Body of pancreas (tissue), 4 donors: ENCODE results near the gene PDIA5. TPM values are rescaled to one million over a fixed set of nuclear protein-coding genes. Genes with fewer than 3 reads are reported as not detected.
"Not testable (repeated sequence)": the region's sequence is repeated elsewhere in the genome, so short reads cannot be mapped to it uniquely, and the experiment has no call there.

Source experiments
- ATAC-seq: fragments of 150-250 bp; one replicate; pipeline ENCODE4 v1.9.1; 2016
- DNase-seq, 4 donors: peaks; one replicate each; pipeline ENCODE4 v3.0.0-alpha.2; 2019
- H3K27ac ChIP-seq, 4 donors: fragments of 200-600 bp; sonication (generic); 1 replicate in 3 of 4; 2 replicates in 1 of 4; pipeline versions ENCODE4 v1.5.1 to v1.6.1; 2016 to 2019; ENCODE audit warnings: mild to moderate bottlenecking in 1 of 4, mixed read lengths in 1 of 4, moderate library complexity in 1 of 4
- H3K27me3 ChIP-seq, 2 donors: fragments of 200-600 bp; sonication (generic); one replicate each; pipeline ENCODE4 v1.6.0; 2016; ENCODE audit warnings: mild to moderate bottlenecking in 1 of 2
- H3K36me3 ChIP-seq, 2 donors: fragments of 200-600 bp; sonication (generic); replicated peaks in 1 of 2; 2 replicates each; pipeline ENCODE4 v1.5.1; 2016; ENCODE audit warnings: low read depth in 2 of 2; ENCODE audit not compliant: insufficient read depth in 1 of 2
- H3K4me1 ChIP-seq: fragments of 200-600 bp; sonication (generic); one replicate; pipeline ENCODE4 v1.6.0; 2016
- H3K4me3 ChIP-seq, 2 donors: fragments of 200-600 bp; sonication (generic); 1 replicate in 1 of 2; 2 replicates in 1 of 2; pipeline ENCODE4 v1.5.1; 2016 to 2019
- H3K9me3 ChIP-seq, 3 donors: fragments of 200-600 bp; sonication (generic); 1 replicate in 2 of 3; 2 replicates in 1 of 3; pipeline ENCODE4 v1.5.1; 2016
- CTCF ChIP-seq, 7 experiments: fragments of 450-650 bp in 4 of 7; fragments of 200-600 bp in 3 of 7; sonication (generic) in 3 of 7; IDR thresholded peaks; one replicate each; pipeline ENCODE4 v1.5.1; 2016 to 2019; ENCODE audit warnings: antibody characterized with exemption in 7 of 7
- POLR2A ChIP-seq, 3 donors: fragments of 450-650 bp; IDR thresholded peaks; one replicate each; pipeline ENCODE4 v1.6.1; 2016; ENCODE audit warnings: antibody characterized with exemption in 3 of 3, mild to moderate bottlenecking in 2 of 3
- WGBS, 2 donors: methylation state at CpG; one replicate each; pipeline ENCODE4 v1.1.5; 2017; 5-methylcytosine and 5-hydroxymethylcytosine counted together
- intact Hi-C: fragments of 100-400 bp; cut with DNase I; formaldehyde crosslinking; loops from one replicate; pipeline ENCODE4 v1.15.1; 2023
- total RNA-seq, 2 donors: library from RNA; depleted of rRNA; stranded (reverse); fragments of >200 nt; gene quantifications; one replicate each; pipeline ENCODE4 v1.1.0, GENCODE V29; 2016

PDIA5 gene
- total RNA-seq, 2 donors from 2014 or later, result 28.8 to 73.2 TPM

- no peak for ATAC-seq
Measured at GRCh38 chr3:123112232-123112631, 45.4 kb downstream of the PDIA5 start.

GRCh38 chr3:123112656-123113055 is 45.8 kb downstream of the PDIA5 start:
- H3K4me1 ChIP-seq, DNase-seq, ATAC-seq, intact Hi-C loops, H3K4me3 ChIP-seq, H3K27me3 ChIP-seq, H3K27ac ChIP-seq, H3K9me3 ChIP-seq: not testable (repeated sequence)
- peaks cover 0 to 21% of the 10 kb centered on the region in 2 donors for H3K36me3 ChIP-seq
- 92 to 94% methylated on average over 6 to 7 of the region's 7 CpGs for WGBS, 2 donors

More at GRCh38 chr3:123112232-123112631, 45.4 kb downstream of the PDIA5 start:
- Histone ChIP-seq H3K27me3 (no peaks in the 10 kb centered on the region), H3K27ac (no peak overlapping the region), H3K4me1 (no peaks in the 10 kb centered on the region), H3K4me3 (no peak overlapping the region), H3K9me3 (no peaks in the 10 kb centered on the region), H3K36me3 (peaks cover 0 to 23% of the 10 kb centered on the region in 2 donors)
- TF ChIP-seq CTCF (IDR thresholded peaks at IDR 0.05), result no peak
- TF ChIP-seq POLR2A (IDR thresholded peaks at IDR 0.05), result no peak
- WGBS, 2 donors, result 90 to 92% methylated on average over 5 of the region's 5 CpGs
- intact Hi-C loops, result no loop called here
- no peak for DNase-seq

GRCh38 chr3:123113889-123114450 is 47.1 kb downstream of the PDIA5 start:
- no peaks in the 10 kb centered on the region for H3K4me1 ChIP-seq
- TF ChIP-seq CTCF (IDR thresholded peaks at IDR 0.05) (no peak), POLR2A (IDR thresholded peaks at IDR 0.05) (no peak)
- no peak overlapping the region for H3K27ac ChIP-seq
- H3K36me3 ChIP-seq, result peaks cover 0 to 23% of the 10 kb centered on the region in 2 donors
- no peaks in the 10 kb centered on the region for H3K9me3 ChIP-seq
- DNase-seq (no peak), ATAC-seq (no peak)
- no peaks in the 10 kb centered on the region for H3K27me3 ChIP-seq
- H3K4me3 ChIP-seq, result no peak overlapping the region
- intact Hi-C loops, result no loop called here
- 61 to 86% methylated on average over 5 of the region's 5 CpGs for WGBS, 2 donors

- intact Hi-C loops, result no loop called here
- WGBS, 2 donors, result 98 to 100% methylated on average over 10 of the region's 10 CpGs
- no peak for DNase-seq
- no peak overlapping the region for H3K27ac ChIP-seq
- H3K9me3 ChIP-seq, result no peaks in the 10 kb centered on the region
- no peak for TF ChIP-seq POLR2A (IDR thresholded peaks at IDR 0.05)
- no peak for TF ChIP-seq CTCF (IDR thresholded peaks at IDR 0.05)
- H3K36me3 ChIP-seq, result peaks cover 0 to 28% of the 10 kb centered on the region in 2 donors
- H3K4me1 ChIP-seq, result no peaks in the 10 kb centered on the region
- H3K27me3 ChIP-seq, result no peaks in the 10 kb centered on the region
- no peak overlapping the region for H3K4me3 ChIP-seq
- ATAC-seq, result no peak
Measured at GRCh38 chr3:123116116-123116515, 49.3 kb downstream of the PDIA5 start.

GRCh38 chr3:123119388-123119787 is 52.6 kb downstream of the PDIA5 start:
- TF ChIP-seq POLR2A (IDR thresholded peaks at IDR 0.05), result no peak
- TF ChIP-seq CTCF (IDR thresholded peaks at IDR 0.05), result no peak

More at GRCh38 chr3:123119388-123119787, 52.6 kb downstream of the PDIA5 start:
- H3K4me3 ChIP-seq, result no peak overlapping the region
- 94 to 100% methylated on average over 4 of the region's 4 CpGs for WGBS, 2 donors
- ATAC-seq (no peak), DNase-seq (no peak)
- no peaks in the 10 kb centered on the region for H3K9me3 ChIP-seq
- no peak overlapping the region for H3K27ac ChIP-seq
- intact Hi-C loops, result no loop called here
- no peaks in the 10 kb centered on the region for H3K27me3 ChIP-seq
- peaks cover 5 to 29% of the 10 kb centered on the region in 2 donors for H3K36me3 ChIP-seq
- H3K4me1 ChIP-seq, result no peaks in the 10 kb centered on the region
